ENCODE results near the gene NEDD4L. TPM values are rescaled to one million over a fixed set of nuclear protein-coding genes. Genes with fewer than 3 reads are reported as not detected.
A peak's percentile ranks its signal among the peaks of the same experiment; 100 is the strongest.

The NEDD4L gene
- total RNA-seq, 1 donor from 2014 or later, result 93.9 TPM

- peaks cover 69% of the 10 kb centered on the region for H3K4me1 Mint-ChIP-seq (ENCODE audit: low read depth, unreplicated experiment)
- no peaks in the 10 kb centered on the region for H3K9me3 Mint-ChIP-seq (ENCODE audit: unreplicated experiment)
- Histone ChIP-seq H3K4me3 (ENCODE audit: insufficient read depth, low read depth, low read length) (no peak overlapping the region), H3K79me2 (ENCODE audit: insufficient read depth, low read length) (peaks cover 9% of the 10 kb centered on the region), H4K20me1 (ENCODE audit: insufficient read depth, low read length) (no peaks in the 10 kb centered on the region), H3K27me3 (ENCODE audit: insufficient read depth, low read length) (no peaks in the 10 kb centered on the region), H3K36me3 (ENCODE audit: insufficient read depth, low read length) (no peaks in the 10 kb centered on the region), H3K27ac (ENCODE audit: low read depth, low read length) (no peak overlapping the region), H3K9me3 (ENCODE audit: insufficient read depth, low read depth, low read length) (no peaks in the 10 kb centered on the region), H3K9ac (ENCODE audit: low read length) (no peak overlapping the region), H3K4me1 (ENCODE audit: insufficient read depth, low read length) (peaks cover 36% of the 10 kb centered on the region), H2AFZ (ENCODE audit: low read depth, low read length) (no peak overlapping the region), H3K4me2 (ENCODE audit: low read length) (no peak overlapping the region)
- no peaks in the 10 kb centered on the region for H3K36me3 Mint-ChIP-seq (ENCODE audit: low read depth, unreplicated experiment)
- no peak for DNase-seq (ENCODE audit: low read depth)
- TF ChIP-seq EZH2 (IDR thresholded peaks at IDR 0.05; ENCODE audit: insufficient read depth, low read length) (no peak), CTCF (IDR thresholded peaks at IDR 0.05; ENCODE audit: insufficient read depth, low read depth, low read length) (no peak)
- no peaks in the 10 kb centered on the region for H3K27me3 Mint-ChIP-seq (ENCODE audit: low read depth, unreplicated experiment)
- no peak overlapping the region for H3K4me3 Mint-ChIP-seq (ENCODE audit: unreplicated experiment)
- no peak for FAIRE-seq
- H3K27ac Mint-ChIP-seq (ENCODE audit: unreplicated experiment), result no peak overlapping the region
Observed at GRCh38 chr18:58211510-58211909, 167.5 kb downstream of the NEDD4L start.

DNA sequence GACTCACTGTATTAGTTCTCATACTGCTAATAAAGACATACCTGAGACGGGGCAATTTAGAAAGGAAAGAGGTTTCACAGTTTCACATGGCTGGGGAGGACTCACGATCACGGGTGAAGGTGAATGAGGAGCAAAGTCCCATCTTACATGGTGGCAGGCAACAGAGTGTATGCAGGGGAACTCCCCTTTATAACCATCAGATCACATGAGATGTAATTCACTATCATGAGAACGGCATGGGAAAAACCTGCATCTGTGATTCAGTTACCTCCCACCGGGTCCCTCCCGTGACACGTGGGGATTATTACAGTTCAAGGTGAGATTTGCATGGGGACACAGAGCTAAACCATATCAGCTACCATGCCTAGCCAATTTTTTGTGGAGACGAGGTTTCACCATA lies 168.2 kb downstream of the NEDD4L start:
- Mint-ChIP-seq H3K27me3 (ENCODE audit: low read depth, unreplicated experiment) (no peaks in the 10 kb centered on the region), H3K4me3 (ENCODE audit: unreplicated experiment) (no peak overlapping the region), H3K36me3 (ENCODE audit: low read depth, unreplicated experiment) (no peaks in the 10 kb centered on the region), H3K4me1 (ENCODE audit: low read depth, unreplicated experiment) (peaks cover 73% of the 10 kb centered on the region), H3K9me3 (ENCODE audit: unreplicated experiment) (no peaks in the 10 kb centered on the region), H3K27ac (ENCODE audit: unreplicated experiment) (peak overlapping the region; percentile 15)
- Histone ChIP-seq H3K4me2 (ENCODE audit: low read length) (no peak overlapping the region), H3K27ac (ENCODE audit: low read depth, low read length) (no peak overlapping the region), H3K9me3 (ENCODE audit: insufficient read depth, low read depth, low read length) (no peaks in the 10 kb centered on the region), H3K27me3 (ENCODE audit: insufficient read depth, low read length) (no peaks in the 10 kb centered on the region), H2AFZ (ENCODE audit: low read depth, low read length) (no peak overlapping the region), H3K4me3 (ENCODE audit: insufficient read depth, low read depth, low read length) (no peak overlapping the region), H3K79me2 (ENCODE audit: insufficient read depth, low read length) (peaks cover 15% of the 10 kb centered on the region), H4K20me1 (ENCODE audit: insufficient read depth, low read length) (no peaks in the 10 kb centered on the region), H3K9ac (ENCODE audit: low read length) (no peak overlapping the region), H3K4me1 (ENCODE audit: insufficient read depth, low read length) (peaks cover 37% of the 10 kb centered on the region), H3K36me3 (ENCODE audit: insufficient read depth, low read length) (no peaks in the 10 kb centered on the region)
- no peak for DNase-seq (ENCODE audit: low read depth)
- TF ChIP-seq CTCF (IDR thresholded peaks at IDR 0.05; ENCODE audit: insufficient read depth, low read depth, low read length) (no peak), EZH2 (IDR thresholded peaks at IDR 0.05; ENCODE audit: insufficient read depth, low read length) (no peak)
- FAIRE-seq, result no peak

DNA sequence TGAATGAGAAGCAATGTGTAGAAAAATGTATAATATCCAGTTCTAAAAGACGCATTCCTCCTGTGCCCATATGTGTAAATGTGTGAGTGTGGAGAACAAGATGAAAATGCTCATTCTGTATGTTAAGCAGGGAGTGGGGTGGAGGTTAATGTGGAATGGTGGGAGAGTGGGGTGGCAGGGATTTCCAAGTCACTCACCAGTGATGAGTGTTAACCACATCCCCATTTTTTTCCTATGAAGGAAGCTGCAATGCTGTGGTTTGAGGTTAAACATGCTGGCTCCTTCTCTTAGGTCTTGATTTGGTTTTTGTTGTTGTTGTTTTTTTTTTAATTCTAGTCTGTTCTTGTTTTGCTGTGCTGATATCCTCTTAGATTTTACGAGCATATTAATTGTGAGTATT lies 169.4 kb downstream of the NEDD4L start:
- peaks cover 15% of the 10 kb centered on the region for H3K79me2 ChIP-seq (ENCODE audit: insufficient read depth, low read length)
- peak overlapping the region; percentile 87 for H3K27ac ChIP-seq (ENCODE audit: low read depth, low read length)

More for the DNA sequence above, 169.4 kb downstream of the NEDD4L start:
- TF ChIP-seq CTCF (IDR thresholded peaks at IDR 0.05; ENCODE audit: insufficient read depth, low read depth, low read length) (no peak), EZH2 (IDR thresholded peaks at IDR 0.05; ENCODE audit: insufficient read depth, low read length) (no peak)
- Histone ChIP-seq H3K4me3 (ENCODE audit: insufficient read depth, low read depth, low read length) (no peak overlapping the region), H2AFZ (ENCODE audit: low read depth, low read length) (peak overlapping the region; percentile 1), H3K4me2 (ENCODE audit: low read length) (peak overlapping the region; percentile 71), H3K4me1 (ENCODE audit: insufficient read depth, low read length) (peaks cover 38% of the 10 kb centered on the region), H3K36me3 (ENCODE audit: insufficient read depth, low read length) (no peaks in the 10 kb centered on the region), H3K27me3 (ENCODE audit: insufficient read depth, low read length) (no peaks in the 10 kb centered on the region), H3K9me3 (ENCODE audit: insufficient read depth, low read depth, low read length) (no peaks in the 10 kb centered on the region), H4K20me1 (ENCODE audit: insufficient read depth, low read length) (no peaks in the 10 kb centered on the region), H3K9ac (ENCODE audit: low read length) (peak overlapping the region; percentile 64)
- H3K27me3 Mint-ChIP-seq (ENCODE audit: low read depth, unreplicated experiment), result no peaks in the 10 kb centered on the region
- H3K9me3 Mint-ChIP-seq (ENCODE audit: unreplicated experiment), result no peaks in the 10 kb centered on the region
- H3K4me3 Mint-ChIP-seq (ENCODE audit: unreplicated experiment), result peak overlapping the region; percentile 66
- peaks cover 72% of the 10 kb centered on the region for H3K4me1 Mint-ChIP-seq (ENCODE audit: low read depth, unreplicated experiment)
- DNase-seq (ENCODE audit: low read depth), result peak; percentile 96
- no peaks in the 10 kb centered on the region for H3K36me3 Mint-ChIP-seq (ENCODE audit: low read depth, unreplicated experiment)
- H3K27ac Mint-ChIP-seq (ENCODE audit: unreplicated experiment), result peak overlapping the region; percentile 98
- FAIRE-seq, result peak; percentile 98
